ENCODE data around the gene C14orf132. TPM values are rescaled to one million over a fixed set of nuclear protein-coding genes. Genes with fewer than 3 reads are reported as not detected.

Gene C14orf132
- total RNA-seq, 2 experiments from 2014 or later: 1.7 to 2.2 TPM

DNA sequence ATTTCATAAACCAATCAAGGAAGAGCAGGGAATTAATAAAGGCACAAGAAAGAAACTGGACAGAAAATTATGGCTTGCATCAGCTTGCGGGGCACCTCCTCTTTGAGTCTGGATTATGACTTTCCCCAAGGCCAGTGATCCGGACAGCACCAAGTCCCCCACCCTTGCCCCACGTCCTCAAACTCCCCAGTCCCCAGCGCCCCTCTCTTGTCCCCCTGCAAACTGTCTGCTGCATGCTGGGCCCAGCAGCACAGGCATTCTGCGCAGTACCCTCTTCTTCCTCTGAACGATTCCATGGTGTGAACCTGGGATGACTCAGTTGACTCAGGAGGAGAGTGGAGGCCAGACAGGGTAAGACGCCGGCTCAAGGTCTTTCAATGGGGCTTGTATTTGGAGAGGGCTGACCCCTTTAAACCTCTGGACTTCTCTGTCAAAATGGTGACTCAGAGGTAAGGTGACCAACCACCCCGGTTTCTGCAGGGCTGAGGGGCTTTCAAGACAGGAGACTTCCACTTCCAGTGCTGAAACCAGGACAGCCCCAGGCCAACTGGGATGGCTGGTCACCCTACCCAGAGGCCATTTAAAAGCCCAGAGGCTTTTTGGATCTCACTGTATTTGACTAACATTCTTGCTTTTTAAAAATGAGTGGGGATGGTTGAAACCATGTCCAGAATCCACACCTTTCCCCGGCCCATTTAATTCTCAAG, 13.5 kb downstream of the C14orf132 start:
- Mint-ChIP-seq H3K36me3 (no peaks in the 10 kb centered on the region), H3K4me1 (no peaks in the 10 kb centered on the region), H3K9me3 (no peaks in the 10 kb centered on the region), H3K4me3 (no peak overlapping the region), H3K27ac (no peak overlapping the region), H3K27me3 (peaks cover 16% of the 10 kb centered on the region)
- no peak for DNase-seq

DNA sequence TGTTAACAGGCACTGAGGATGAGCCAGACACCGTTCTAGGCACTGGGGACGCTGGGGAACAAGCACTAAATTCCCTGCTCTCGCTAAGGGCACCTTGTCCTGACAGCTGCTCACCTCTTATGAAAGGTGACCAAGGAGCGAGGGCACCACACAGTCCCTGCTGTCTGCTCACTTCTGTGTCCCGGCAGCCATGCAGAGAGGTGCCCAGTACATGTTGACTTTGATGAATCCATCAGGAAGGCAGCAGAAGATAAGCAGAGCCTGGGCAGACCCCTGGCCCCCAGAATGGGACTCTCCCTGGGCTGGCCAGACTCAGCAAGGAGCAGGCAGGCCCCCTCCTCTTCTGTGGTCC, 14.1 kb downstream of the C14orf132 start:
- no peaks in the 10 kb centered on the region for H3K36me3 Mint-ChIP-seq
- no peak for DNase-seq
- no peaks in the 10 kb centered on the region for H3K9me3 Mint-ChIP-seq
- H3K4me3 Mint-ChIP-seq: no peak overlapping the region
- peaks cover 19% of the 10 kb centered on the region for H3K27me3 Mint-ChIP-seq
- no peaks in the 10 kb centered on the region for H3K4me1 Mint-ChIP-seq
- H3K27ac Mint-ChIP-seq: no peak overlapping the region

DNA sequence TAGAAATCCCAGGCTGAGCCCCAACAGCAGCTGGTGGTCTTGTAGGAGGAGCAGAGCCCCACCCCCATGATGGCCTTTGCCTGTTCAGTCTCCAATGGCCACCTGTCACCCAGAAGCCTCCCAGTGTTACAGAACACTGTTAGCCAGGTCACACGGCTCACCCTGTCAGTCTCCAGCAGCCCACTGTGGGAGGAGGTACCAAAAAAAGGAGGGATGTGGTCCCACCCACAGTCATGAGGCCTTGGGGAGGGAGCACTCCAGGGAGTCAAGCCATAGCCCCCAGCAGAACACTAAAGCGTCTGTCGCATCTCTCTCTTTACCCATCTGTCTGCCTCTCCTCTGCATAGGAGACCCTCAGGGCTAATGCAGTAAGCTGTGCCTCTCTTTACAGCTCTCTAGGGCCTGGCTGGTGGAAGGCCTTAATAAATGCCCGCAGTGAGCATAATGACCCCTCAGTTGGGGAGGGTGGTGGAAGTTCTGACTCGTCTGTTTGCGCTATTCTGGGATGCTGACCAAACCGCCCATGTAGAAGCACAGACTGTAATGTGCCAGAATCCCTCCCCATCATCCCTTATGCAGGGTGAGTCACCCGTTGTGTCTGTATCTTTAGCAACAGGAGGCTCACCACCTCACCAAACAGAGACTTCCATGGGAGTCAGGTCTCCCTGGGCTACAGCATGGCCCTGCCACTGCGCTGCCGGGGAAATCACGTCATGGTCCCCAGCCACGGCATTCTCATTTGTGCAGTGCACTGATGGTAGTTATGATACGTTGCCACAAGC, 14.6 kb downstream of the C14orf132 start:
- DNase-seq: no peak
- Mint-ChIP-seq H3K36me3 (no peaks in the 10 kb centered on the region), H3K27me3 (peaks cover 22% of the 10 kb centered on the region), H3K9me3 (no peaks in the 10 kb centered on the region), H3K4me1 (no peaks in the 10 kb centered on the region), H3K27ac (no peak overlapping the region), H3K4me3 (no peak overlapping the region)

DNA sequence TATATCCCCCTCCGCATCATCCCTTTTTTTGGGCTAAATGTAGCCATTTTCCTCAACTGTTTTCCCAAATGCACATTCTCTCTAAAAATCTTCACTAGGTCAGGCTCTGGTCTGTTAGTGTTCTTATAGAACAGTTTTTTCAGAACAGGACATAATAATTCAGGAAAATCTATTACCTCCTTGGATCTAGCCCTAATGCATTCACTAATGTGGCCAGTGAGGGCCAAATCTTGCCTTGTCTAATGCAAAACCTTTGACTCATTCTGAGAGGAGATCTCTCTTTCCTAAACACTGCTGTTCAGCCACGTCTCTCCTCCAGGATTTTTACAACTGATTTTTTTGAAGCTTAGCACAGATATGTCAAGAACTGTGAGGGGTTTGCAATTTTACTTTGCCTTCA, 15.5 kb downstream of the C14orf132 start:
- H3K27me3 Mint-ChIP-seq: peaks cover 23% of the 10 kb centered on the region
- no peak overlapping the region for H3K4me3 Mint-ChIP-seq
- DNase-seq: no peak
- no peaks in the 10 kb centered on the region for H3K4me1 Mint-ChIP-seq
- H3K36me3 Mint-ChIP-seq: no peaks in the 10 kb centered on the region
- H3K9me3 Mint-ChIP-seq: no peaks in the 10 kb centered on the region
- no peak overlapping the region for H3K27ac Mint-ChIP-seq

DNA sequence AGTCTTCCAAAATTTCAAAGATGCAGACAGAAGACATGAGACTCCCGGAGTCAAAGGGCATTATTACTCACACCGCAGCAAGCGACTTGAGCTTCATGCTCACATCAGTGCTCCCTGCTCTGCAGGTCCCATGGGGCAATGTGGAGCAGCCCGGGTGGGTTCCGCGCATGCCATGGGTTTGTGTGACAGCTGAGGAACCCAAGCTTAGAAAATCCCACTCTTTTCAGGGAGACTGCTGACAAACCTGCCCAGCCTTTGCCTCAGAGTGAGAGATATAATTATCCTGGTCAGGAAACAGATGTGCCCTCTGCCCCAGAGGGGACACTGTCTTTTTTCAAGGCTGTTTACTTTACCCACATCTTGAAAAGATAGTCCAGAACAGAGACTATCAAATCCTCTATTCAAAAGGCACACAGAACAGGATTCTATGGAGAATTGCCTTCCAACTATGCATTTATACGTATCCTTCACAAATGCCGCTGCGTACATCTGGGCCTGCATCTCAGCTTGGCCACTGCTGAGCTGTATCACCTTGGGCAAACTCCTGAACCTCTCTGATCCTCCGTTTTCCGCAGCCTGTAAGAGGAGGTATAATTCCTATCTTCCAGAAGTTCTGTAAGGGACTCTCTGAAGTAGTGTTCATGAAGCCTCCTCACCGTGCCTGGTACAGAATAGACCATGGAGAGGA, 16.0 kb downstream of the C14orf132 start:
- no peaks in the 10 kb centered on the region for H3K9me3 Mint-ChIP-seq
- H3K4me1 Mint-ChIP-seq: no peaks in the 10 kb centered on the region
- H3K27ac Mint-ChIP-seq: no peak overlapping the region
- no peak overlapping the region for H3K4me3 Mint-ChIP-seq
- DNase-seq: no peak
- H3K36me3 Mint-ChIP-seq: no peaks in the 10 kb centered on the region
- peaks cover 27% of the 10 kb centered on the region for H3K27me3 Mint-ChIP-seq

DNA sequence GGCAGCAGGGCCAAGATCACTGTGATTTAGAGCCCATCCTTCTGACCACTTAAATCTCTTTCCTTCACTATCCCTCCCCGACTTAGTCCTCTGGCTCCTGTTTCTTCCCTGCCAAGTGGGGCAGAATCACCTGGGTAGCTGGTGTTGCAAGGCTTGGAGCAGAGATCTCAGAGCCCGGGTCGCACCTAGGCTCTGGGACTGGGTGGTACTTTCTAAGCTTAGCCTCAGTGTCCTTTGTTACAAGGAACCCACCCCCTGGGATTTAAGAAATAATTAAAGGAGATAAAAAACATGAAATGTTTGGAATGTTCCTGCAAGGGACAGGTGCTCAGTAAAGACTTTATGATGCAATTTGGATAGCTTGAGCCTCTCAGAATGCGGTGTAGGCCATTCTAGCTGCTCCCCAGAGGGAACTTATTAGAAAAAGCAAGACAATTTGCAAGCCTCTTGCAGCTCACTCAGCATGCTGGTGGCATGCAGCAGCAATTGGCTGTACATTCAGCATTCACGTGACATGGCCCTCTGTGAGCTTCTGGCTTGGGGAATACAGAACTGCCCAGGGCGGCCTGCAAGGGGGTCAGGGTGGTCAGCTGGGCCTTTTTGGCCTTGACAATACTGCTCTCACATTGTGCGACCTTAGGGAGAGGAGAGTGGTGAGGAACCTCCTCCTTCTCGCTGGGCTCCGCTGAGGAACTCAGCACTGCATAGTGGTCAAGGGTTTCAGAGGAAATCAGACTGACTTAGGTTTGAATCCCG, 16.8 kb downstream of the C14orf132 start:
- H3K36me3 Mint-ChIP-seq: no peaks in the 10 kb centered on the region
- no peaks in the 10 kb centered on the region for H3K4me1 Mint-ChIP-seq
- no peak overlapping the region for H3K27ac Mint-ChIP-seq
- H3K9me3 Mint-ChIP-seq: no peaks in the 10 kb centered on the region
- no peak for DNase-seq
- no peak overlapping the region for H3K4me3 Mint-ChIP-seq
- H3K27me3 Mint-ChIP-seq: peaks cover 27% of the 10 kb centered on the region

DNA sequence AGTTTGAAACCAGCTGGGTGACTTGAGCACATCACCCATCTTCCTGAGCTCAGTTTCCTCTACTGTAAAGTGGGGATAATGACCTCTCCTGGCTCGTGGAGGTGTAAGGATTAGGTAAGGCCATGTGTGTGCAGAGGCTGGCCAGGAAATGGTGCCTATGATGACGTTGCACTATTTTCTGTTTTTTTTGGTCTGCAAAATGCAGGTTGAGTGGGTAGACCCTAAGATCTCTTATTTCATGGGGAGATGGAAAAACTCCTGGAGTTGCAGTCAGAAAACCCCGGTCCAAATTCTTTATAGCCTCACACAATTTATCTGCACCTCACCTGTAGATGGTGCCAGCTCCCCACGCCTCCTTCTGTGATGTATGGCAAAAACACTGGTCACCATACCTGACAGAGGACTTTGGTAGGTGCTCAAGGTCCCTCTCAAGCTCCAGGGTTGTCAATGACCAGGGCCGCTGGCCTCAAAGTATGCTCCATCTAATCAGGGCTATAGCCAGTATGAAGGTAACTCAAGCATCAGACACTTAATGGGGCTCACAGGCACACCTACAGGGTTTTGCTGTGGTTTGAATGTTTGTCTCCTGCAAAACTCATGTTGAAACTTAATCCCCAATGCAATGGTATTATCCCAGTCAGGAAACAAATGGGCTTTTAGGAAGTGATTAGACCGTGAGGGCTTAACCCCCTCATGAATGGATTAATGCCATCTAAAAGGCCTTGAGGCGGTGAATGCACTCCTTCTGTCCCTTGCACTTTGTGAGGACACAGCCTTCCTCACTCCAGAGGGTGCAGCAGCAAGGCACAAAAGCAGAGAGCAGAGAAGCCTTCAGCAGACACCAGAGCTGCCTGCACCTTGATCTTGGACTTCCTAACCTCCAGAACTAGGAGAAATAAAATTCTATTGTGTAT, 17.6 kb downstream of the C14orf132 start:
- DNase-seq: no peak
- Mint-ChIP-seq H3K9me3 (no peaks in the 10 kb centered on the region), H3K4me3 (no peak overlapping the region), H3K27me3 (peaks cover 24% of the 10 kb centered on the region), H3K4me1 (no peaks in the 10 kb centered on the region), H3K27ac (no peak overlapping the region), H3K36me3 (no peaks in the 10 kb centered on the region)

DNA sequence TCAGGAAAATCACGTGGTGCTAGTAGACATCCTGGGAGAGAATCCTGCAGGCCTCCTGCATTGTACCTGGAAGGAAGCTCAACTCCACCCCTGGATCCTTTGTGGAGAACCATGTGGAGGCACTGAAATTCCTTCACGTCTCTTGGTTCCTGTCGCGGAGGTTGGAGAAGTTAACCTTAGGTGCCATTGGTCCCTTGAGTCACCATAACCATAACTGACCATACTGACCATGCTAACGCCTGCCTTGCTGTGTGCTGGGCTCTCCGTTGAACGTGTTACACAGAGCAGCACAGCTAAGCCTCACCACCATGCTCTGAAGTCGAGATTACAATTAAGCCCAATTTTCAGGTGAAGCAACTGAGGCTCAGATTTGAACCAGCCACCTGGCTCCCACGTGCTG, 18.6 kb downstream of the C14orf132 start:
- DNase-seq: no peak
- Mint-ChIP-seq H3K4me3 (no peak overlapping the region), H3K9me3 (no peaks in the 10 kb centered on the region), H3K27ac (no peak overlapping the region), H3K4me1 (no peaks in the 10 kb centered on the region), H3K36me3 (no peaks in the 10 kb centered on the region), H3K27me3 (peaks cover 23% of the 10 kb centered on the region)

DNA sequence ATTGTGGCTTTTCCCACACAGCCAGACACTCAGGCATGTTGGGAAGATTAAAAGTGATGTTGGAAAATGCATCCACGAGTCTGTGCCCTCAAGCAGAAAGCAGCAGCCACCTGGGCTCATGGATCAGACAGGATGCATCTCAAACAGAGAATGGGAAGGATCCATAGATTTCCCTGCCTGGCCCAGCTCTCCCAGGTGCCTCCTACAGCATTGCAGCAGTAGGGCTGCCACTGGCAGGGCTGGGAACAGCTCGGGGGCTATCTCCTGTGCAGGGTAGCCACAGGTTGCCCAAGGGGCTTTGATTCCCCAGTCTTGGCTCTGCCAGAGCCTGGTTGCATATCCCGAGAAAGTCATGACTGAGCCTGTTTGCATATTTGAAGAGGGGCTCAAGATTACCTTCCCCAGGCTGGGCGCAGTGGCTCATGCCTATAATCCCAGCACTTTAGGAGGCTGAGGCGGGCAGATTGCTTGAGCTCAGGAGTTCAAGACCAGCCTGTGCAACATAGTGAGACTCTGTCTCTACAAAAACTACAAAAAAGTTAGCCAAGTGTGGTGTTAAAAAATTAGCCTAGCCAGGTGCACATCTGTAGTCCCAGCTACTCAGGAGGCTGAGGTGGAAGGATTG, 19.5 kb downstream of the C14orf132 start:
- Mint-ChIP-seq H3K36me3 (no peaks in the 10 kb centered on the region), H3K4me1 (no peaks in the 10 kb centered on the region)

DNA sequence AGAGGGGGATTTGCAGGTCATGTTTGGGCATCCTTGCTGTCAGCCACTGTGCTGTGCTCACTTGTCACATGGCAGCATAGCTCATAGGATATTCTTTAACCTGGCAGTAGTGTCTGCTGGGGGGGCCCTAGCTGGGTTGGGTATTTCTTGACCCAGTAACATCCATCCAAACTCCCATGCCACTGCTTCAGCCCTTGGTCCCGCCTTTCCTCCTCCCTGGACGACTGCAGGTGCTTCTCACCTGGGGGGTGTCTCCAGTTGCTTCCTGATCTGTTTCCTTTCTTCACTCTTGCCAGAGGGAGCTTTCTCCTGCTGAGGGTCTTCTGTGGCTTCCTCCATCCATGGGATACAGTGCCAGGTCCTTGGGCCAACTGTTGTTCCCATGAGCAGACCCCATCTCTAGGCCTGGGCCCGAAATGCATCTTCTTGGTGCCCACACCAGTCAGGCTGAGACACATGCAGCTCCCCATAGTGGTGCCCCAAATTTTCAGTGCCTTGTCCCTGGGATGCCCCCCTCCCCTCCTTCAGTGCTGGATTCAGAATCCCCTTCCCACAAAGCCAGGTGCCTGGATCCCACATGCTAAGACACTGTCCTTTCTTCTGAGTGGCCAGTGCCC, 20.5 kb downstream of the C14orf132 start:
- Mint-ChIP-seq H3K4me1 (no peaks in the 10 kb centered on the region), H3K27me3 (peaks cover 26% of the 10 kb centered on the region), H3K4me3 (no peak overlapping the region), H3K9me3 (no peaks in the 10 kb centered on the region), H3K27ac (no peak overlapping the region), H3K36me3 (no peaks in the 10 kb centered on the region)
- DNase-seq: no peak

More for the DNA sequence above, 19.5 kb downstream of the C14orf132 start:
- DNase-seq: no peak
- Mint-ChIP-seq H3K4me3 (no peak overlapping the region), H3K9me3 (no peaks in the 10 kb centered on the region), H3K27me3 (peaks cover 27% of the 10 kb centered on the region), H3K27ac (no peak overlapping the region)

DNA sequence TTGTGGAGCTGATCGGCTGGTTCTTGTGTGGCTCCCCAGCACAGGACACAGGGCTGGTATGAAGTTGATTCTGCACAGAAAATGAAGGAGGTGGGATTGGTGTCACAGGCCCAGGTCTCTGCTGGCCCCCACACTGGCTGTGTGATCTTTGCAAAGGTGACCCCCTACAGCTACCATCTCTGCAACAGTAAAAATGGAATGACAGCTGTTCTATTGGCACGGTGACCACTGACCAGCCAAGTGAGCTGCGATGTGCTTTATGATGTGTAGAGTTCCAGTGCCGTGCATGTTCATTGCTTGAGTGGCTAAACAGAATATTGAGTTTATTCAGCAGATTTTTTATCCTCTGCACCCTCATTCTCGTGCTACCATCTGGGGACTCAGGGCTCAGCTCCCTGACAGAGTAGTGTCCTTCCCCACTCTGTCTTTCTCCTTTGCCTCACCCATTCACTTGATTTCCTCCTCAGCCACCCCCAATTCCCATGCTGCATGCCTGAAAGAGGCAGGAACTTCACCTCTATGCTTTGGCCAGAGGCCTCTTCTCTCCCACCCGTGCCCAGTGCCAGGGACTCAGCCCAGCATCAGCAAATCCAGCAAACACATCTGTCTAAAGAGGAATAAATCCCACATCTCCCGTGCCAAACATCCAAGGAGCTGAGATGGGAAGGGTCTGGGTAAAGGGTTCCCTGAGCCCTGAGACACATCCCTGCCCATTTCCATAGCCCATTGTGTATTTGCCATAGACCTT, 21.2 kb downstream of the C14orf132 start:
- DNase-seq: no peak
- H3K4me3 Mint-ChIP-seq: no peak overlapping the region
- H3K4me1 Mint-ChIP-seq: no peaks in the 10 kb centered on the region
- H3K36me3 Mint-ChIP-seq: no peaks in the 10 kb centered on the region
- H3K27ac Mint-ChIP-seq: no peak overlapping the region
- H3K9me3 Mint-ChIP-seq: no peaks in the 10 kb centered on the region
- H3K27me3 Mint-ChIP-seq: peaks cover 26% of the 10 kb centered on the region

DNA sequence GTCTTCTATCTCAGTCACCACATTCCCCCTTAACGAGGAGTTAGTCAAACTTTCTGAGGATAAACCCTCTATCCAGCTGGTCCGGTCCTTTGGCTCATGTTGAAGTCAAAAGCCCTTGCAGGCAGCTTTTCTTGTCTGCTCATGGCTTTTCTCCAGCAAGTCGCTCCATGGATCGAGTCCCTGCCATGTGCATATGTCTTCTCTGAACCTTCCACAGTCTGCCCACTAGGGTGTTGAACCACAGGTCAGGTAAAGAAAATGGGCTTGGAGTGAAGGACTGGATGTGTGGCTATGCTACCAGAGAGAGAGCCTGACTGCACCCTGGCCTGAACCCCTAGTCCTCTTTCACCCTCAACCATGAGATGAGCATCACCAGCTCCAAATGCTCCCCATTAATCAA, 22.8 kb downstream of the C14orf132 start:
- Mint-ChIP-seq H3K9me3 (no peaks in the 10 kb centered on the region), H3K36me3 (no peaks in the 10 kb centered on the region), H3K4me3 (no peak overlapping the region), H3K27ac (no peak overlapping the region), H3K27me3 (peaks cover 23% of the 10 kb centered on the region), H3K4me1 (no peaks in the 10 kb centered on the region)
- DNase-seq: no peak

DNA sequence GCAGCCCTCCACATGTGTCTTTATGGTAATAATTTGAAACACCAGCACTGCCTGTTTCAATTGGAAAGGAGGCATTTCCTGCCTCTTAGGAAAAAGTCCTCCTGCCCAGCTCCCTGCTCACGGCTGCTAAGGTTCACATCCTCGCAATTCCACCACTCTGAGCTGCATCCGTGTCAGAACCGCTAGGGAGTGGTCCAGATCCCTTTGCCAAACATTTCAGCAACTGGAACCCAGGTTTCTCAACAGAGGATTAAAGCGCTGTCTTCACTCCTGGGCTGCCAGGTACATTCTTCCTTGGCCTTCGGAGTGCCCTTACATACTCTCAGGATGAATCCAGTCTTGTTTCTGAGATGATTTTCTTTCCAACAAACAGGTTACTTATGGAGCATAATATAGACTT, 23.3 kb downstream of the C14orf132 start:
- Mint-ChIP-seq H3K36me3 (no peaks in the 10 kb centered on the region), H3K4me3 (no peak overlapping the region), H3K4me1 (no peaks in the 10 kb centered on the region), H3K9me3 (no peaks in the 10 kb centered on the region), H3K27me3 (peaks cover 23% of the 10 kb centered on the region), H3K27ac (no peak overlapping the region)
- no peak for DNase-seq
